Renal pelvis (tissue), 4 donors: ENCODE measurements around the gene LRIG1. TPM values are rescaled to one million over a fixed set of nuclear protein-coding genes. Genes with fewer than 3 reads are reported as not detected.

Experiments used
- DNase-seq: peaks from one replicate; pipeline ENCODE4 v3.0.0-alpha.2; 2013
- polyA plus RNA-seq, 3 donors: library from polyadenylated mRNA; unstranded; fragments of 120-200 nt; gene quantifications; one replicate each; pipeline ENCODE4 v1.2.1, GENCODE V29; 2013; ENCODE audit not compliant: insufficient read length in 3 of 3

The LRIG1 gene
- polyA plus RNA-seq, 3 donors: 20.2 to 22.0 (median 21.8) TPM

- no peak for DNase-seq
These were observed 51.3 kb downstream of the LRIG1 start for GRCh38 chr3:66449411-66449974.

GRCh38 chr3:66444146-66444644 lies 56.6 kb downstream of the LRIG1 start:
- DNase-seq: no peak

- DNase-seq: no peak
These were observed 57.6 kb downstream of the LRIG1 start for GRCh38 chr3:66443118-66443803.

GRCh38 chr3:66442254-66443117 lies 58.3 kb downstream of the LRIG1 start:
- DNase-seq: no peak

GRCh38 chr3:66441692-66442091 lies 59.1 kb downstream of the LRIG1 start:
- no peak for DNase-seq

GRCh38 chr3:66441129-66441528 lies 59.7 kb downstream of the LRIG1 start:
- no peak for DNase-seq

GRCh38 chr3:66439666-66440344 lies 61.0 kb downstream of the LRIG1 start:
- peak; percentile 39 for DNase-seq

- no peak for DNase-seq
These were observed 62.8 kb downstream of the LRIG1 start for GRCh38 chr3:66438046-66438445.

- no peak for DNase-seq
These were observed 63.4 kb downstream of the LRIG1 start for GRCh38 chr3:66437341-66437929.

- no peak for DNase-seq
These were observed 64.8 kb downstream of the LRIG1 start for GRCh38 chr3:66435989-66436388.

- no peak for DNase-seq
These were observed 66.1 kb downstream of the LRIG1 start for GRCh38 chr3:66434726-66435125.

GRCh38 chr3:66433522-66433782 lies 67.4 kb downstream of the LRIG1 start:
- DNase-seq: no peak

- no peak for DNase-seq
These were observed 67.9 kb downstream of the LRIG1 start for GRCh38 chr3:66432767-66433521.

GRCh38 chr3:66432041-66432766 lies 68.6 kb downstream of the LRIG1 start:
- DNase-seq: no peak

- no peak for DNase-seq
These were observed 69.3 kb downstream of the LRIG1 start for GRCh38 chr3:66431494-66431893.

- DNase-seq: no peak
These were observed 69.9 kb downstream of the LRIG1 start for GRCh38 chr3:66430876-66431275.

- no peak for DNase-seq
These were observed 72.1 kb downstream of the LRIG1 start for GRCh38 chr3:66428733-66429132.

- no peak for DNase-seq
These were observed 72.8 kb downstream of the LRIG1 start for GRCh38 chr3:66427951-66428474.

- no peak for DNase-seq
These were observed 73.5 kb downstream of the LRIG1 start for GRCh38 chr3:66427352-66427751.

GRCh38 chr3:66426135-66426534 lies 74.7 kb downstream of the LRIG1 start:
- DNase-seq: no peak
